ENCODE results near the gene WDFY2. TPM values are rescaled to one million over a fixed set of nuclear protein-coding genes. Genes with fewer than 3 reads are reported as not detected.

Gene WDFY2
- total RNA-seq: 5.0 and 8.1 TPM in 2 replicates

GRCh38 chr13:51583875-51584730, at the start of gene WDFY2:
Gene WDFY2 (plus strand): TSS chr13:51584462. CDS start chr13:51584688, 226 bp downstream.

GRCh38 chr13:51803422-51804294, 219.4 kb downstream of the WDFY2 start, which contains the start of gene DHRS12:
Gene DHRS12 (minus strand): TSS chr13:51804163. CDS start chr13:51799659, 4,504 bp downstream.

Other genes starting within 250 kb of the WDFY2 start
- gene SERPINE3, start 244.8 kb upstream of the WDFY2 start, total RNA-seq: under 0.01 TPM in 1 of 2 replicates, not detected in the other
- gene INTS6, start 131.4 kb upstream of the WDFY2 start, total RNA-seq: 31.6 and 34.9 TPM in 2 replicates
- gene DHRS12, start 219.7 kb downstream of the WDFY2 start, total RNA-seq: 2.7 and 3.4 TPM in 2 replicates